Neural cell (in vitro differentiated cells): ENCODE measurements around the gene ZNF428. TPM values are rescaled to one million over a fixed set of nuclear protein-coding genes. Genes with fewer than 3 reads are reported as not detected.
"Not testable (repeated sequence)": the region's sequence is repeated elsewhere in the genome, so short reads cannot be mapped to it uniquely, and the experiment has no call there.

Experiments used
- H2AFZ ChIP-seq: fragments of 200-600, 300-800 bp; sonication (generic), shearing (Covaris generic); 2 replicates; pipeline ENCODE4 v1.6.0; 2014; ENCODE audit warnings: low read depth, mild to moderate bottlenecking, antibody characterized with exemption, low read length, moderate library complexity
- H3F3A ChIP-seq: fragments of 200-600 bp; shearing (Covaris generic); 2 replicates; pipeline ENCODE4 v1.6.1; 2016; ENCODE audit warnings: mild to moderate bottlenecking, moderate library complexity, mixed read lengths, antibody characterized with exemption, low read length; ENCODE audit not compliant: insufficient read depth, poor library complexity, severe bottlenecking
- H3K27ac ChIP-seq: fragments of 200-600, 300-800 bp; sonication (generic), shearing (Covaris generic); 2 replicates; pipeline ENCODE4 v1.5.1; 2014; ENCODE audit warnings: mild to moderate bottlenecking, low read length, moderate library complexity
- H3K27me3 ChIP-seq: fragments of 300-800, 200-600 bp; sonication (generic), shearing (Covaris generic); 2 replicates; pipeline ENCODE4 v1.6.0; 2014; ENCODE audit warnings: mild to moderate bottlenecking, low read depth, low read length, moderate library complexity; ENCODE audit not compliant: insufficient read depth
- H3K36me3 ChIP-seq: fragments of 300-800, 200-600 bp; sonication (generic), shearing (Covaris generic); 2 replicates; pipeline ENCODE4 v1.5.1; 2014; ENCODE audit warnings: mild to moderate bottlenecking, antibody characterized with exemption, low read length, moderate library complexity; ENCODE audit not compliant: insufficient read depth
- H3K4me2 ChIP-seq: fragments of 300-800, 200-600 bp; sonication (generic), shearing (Covaris generic); 2 replicates; pipeline ENCODE4 v1.6.0; 2014; ENCODE audit warnings: mild to moderate bottlenecking, low read length
- H3K4me3 ChIP-seq: fragments of 300-800, 200-600 bp; sonication (generic), shearing (Covaris generic); 2 replicates; pipeline ENCODE4 v1.5.1; 2014; ENCODE audit warnings: mild to moderate bottlenecking, low read length, moderate library complexity
- H3K79me2 ChIP-seq: fragments of 200-600 bp; shearing (Covaris generic); replicated peaks from 2 replicates; pipeline ENCODE4 v1.6.0; 2014; ENCODE audit warnings: mild to moderate bottlenecking, low read length, moderate library complexity; ENCODE audit not compliant: insufficient read depth
- H3K9ac ChIP-seq: fragments of 300-800, 200-600 bp; sonication (generic), shearing (Covaris generic); 2 replicates; pipeline ENCODE4 v1.6.1; 2016; ENCODE audit warnings: mild to moderate bottlenecking, low read length, mixed read lengths
- H3K9me2 ChIP-seq: fragments of 200-600 bp; shearing (Covaris generic); 2 replicates; pipeline ENCODE4 v1.6.1; 2016; ENCODE audit warnings: mild to moderate bottlenecking, low read length, mixed read lengths; ENCODE audit not compliant: insufficient read depth
- H3K9me3 ChIP-seq: fragments of 200-600, 300-800 bp; sonication (generic), shearing (Covaris generic); 2 replicates; pipeline ENCODE4 v1.6.1; 2016; ENCODE audit warnings: mild to moderate bottlenecking, mixed run types, low read length, moderate library complexity, mixed read lengths
- H4K20me1 ChIP-seq: fragments of 200-600 bp; shearing (Covaris generic); 2 replicates; pipeline ENCODE4 v1.6.1; 2016; ENCODE audit warnings: mild to moderate bottlenecking, mixed run types; ENCODE audit not compliant: insufficient read depth
- EP300 ChIP-seq: fragments of 450-650 bp; conservative IDR thresholded peaks from 2 replicates; pipeline ENCODE4 v1.6.1; 2014; ENCODE audit warnings: antibody characterized with exemption, mild to moderate bottlenecking, moderate library complexity; ENCODE audit not compliant: poor library complexity, severe bottlenecking
- EZH2 ChIP-seq: fragments of 200-600, 300-800 bp; shearing (Covaris generic), sonication (generic); IDR thresholded peaks from 2 replicates; pipeline ENCODE4 v1.6.1; 2014; ENCODE audit warnings: antibody characterized with exemption, low read length, borderline replicate concordance, mild to moderate bottlenecking; ENCODE audit not compliant: insufficient read depth, poor library complexity, severe bottlenecking
- MXI1 ChIP-seq: fragments of 450-650 bp; conservative IDR thresholded peaks from 2 replicates; pipeline ENCODE4 v1.6.1; 2014; ENCODE audit warnings: antibody characterized with exemption, mild to moderate bottlenecking; ENCODE audit not compliant: poor library complexity, severe bottlenecking
- POLR2AphosphoS5 ChIP-seq: IDR thresholded peaks from 2 replicates; pipeline ENCODE4 v1.6.1; 2012
- RAD21 ChIP-seq: fragments of 450-650 bp; conservative IDR thresholded peaks from 2 replicates; pipeline ENCODE4 v1.6.1; 2014; ENCODE audit warnings: antibody characterized with exemption, mild to moderate bottlenecking, moderate library complexity
- SMC3 ChIP-seq: fragments of 450-650 bp; conservative IDR thresholded peaks from 2 replicates; pipeline ENCODE4 v1.6.1; 2014; ENCODE audit warnings: antibody characterized with exemption, mild to moderate bottlenecking, moderate library complexity; ENCODE audit not compliant: poor library complexity
- TAF1 ChIP-seq: IDR thresholded peaks from 2 replicates; pipeline ENCODE4 v1.6.1; 2012; ENCODE audit warnings: low read depth
- polyA plus RNA-seq: library from polyadenylated mRNA; depleted of rRNA; stranded (reverse); fragments of >200 nt; gene quantifications from 2 replicates; pipeline ENCODE4 v1.2.3, GENCODE V29; 2014
- TF ChIP-seq, protein P1 (sequence below): fragments of 450-650 bp; IDR thresholded peaks from 2 replicates; pipeline ENCODE4 v1.5.1; 2014; ENCODE audit warnings: antibody characterized with exemption, mild to moderate bottlenecking, moderate library complexity; ENCODE audit not compliant: poor library complexity, severe bottlenecking
- TF ChIP-seq, protein P2 (sequence below): IDR thresholded peaks from 2 replicates; pipeline ENCODE4 v1.6.1; 2012; ENCODE audit warnings: borderline replicate concordance

ZNF428 gene
- polyA plus RNA-seq, 1 donor from 2014 or later, result 1,008 TPM

DNA sequence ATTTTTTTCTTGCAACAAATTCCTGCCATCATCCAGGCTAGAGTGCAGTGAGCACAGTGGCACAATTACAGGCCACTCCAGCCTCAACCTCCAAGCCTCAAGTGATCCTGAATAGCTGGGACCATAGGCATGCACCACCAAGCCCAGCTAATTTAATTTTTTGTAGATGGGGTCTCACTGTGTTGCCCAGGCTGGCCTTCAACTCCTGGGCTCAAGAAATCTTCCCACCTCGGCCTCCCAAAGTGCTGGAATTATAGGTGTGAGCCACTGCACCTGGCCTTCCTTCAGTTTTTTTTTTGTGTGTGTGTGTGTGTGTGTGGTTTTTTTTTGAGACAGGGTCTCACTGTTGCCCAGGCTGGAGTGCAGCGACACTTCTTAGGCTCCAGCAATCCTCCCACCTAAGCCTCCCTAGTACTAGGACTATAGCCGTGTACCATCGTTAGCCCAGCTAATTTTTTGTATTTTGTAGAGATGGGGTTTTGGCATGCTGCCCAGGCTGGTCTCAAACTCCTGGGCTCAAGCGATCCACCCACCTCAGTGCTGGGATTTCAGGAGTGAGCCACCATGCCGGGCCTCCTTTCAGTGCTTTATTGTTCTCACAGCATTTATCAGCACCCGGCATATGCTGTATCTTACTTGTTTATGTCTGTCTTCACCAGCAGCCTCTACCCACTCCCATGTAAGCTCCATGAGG, 13.4 kb downstream of the ZNF428 start:
- Histone ChIP-seq H3K9me3 (no peaks in the 10 kb centered on the region), H3F3A (no peaks in the 10 kb centered on the region), H3K9ac (no peak overlapping the region), H3K79me2 (no peaks in the 10 kb centered on the region), H3K4me3 (no peak overlapping the region), H3K9me2 (no peaks in the 10 kb centered on the region), H3K4me2 (no peak overlapping the region), H3K36me3 (no peaks in the 10 kb centered on the region), H3K27ac (no peak overlapping the region), H4K20me1 (no peaks in the 10 kb centered on the region), H2AFZ (no peak overlapping the region), H3K27me3 (no peaks in the 10 kb centered on the region)
- TF ChIP-seq, protein P1, sequence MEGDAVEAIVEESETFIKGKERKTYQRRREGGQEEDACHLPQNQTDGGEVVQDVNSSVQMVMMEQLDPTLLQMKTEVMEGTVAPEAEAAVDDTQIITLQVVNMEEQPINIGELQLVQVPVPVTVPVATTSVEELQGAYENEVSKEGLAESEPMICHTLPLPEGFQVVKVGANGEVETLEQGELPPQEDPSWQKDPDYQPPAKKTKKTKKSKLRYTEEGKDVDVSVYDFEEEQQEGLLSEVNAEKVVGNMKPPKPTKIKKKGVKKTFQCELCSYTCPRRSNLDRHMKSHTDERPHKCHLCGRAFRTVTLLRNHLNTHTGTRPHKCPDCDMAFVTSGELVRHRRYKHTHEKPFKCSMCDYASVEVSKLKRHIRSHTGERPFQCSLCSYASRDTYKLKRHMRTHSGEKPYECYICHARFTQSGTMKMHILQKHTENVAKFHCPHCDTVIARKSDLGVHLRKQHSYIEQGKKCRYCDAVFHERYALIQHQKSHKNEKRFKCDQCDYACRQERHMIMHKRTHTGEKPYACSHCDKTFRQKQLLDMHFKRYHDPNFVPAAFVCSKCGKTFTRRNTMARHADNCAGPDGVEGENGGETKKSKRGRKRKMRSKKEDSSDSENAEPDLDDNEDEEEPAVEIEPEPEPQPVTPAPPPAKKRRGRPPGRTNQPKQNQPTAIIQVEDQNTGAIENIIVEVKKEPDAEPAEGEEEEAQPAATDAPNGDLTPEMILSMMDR, result no peak
- TF ChIP-seq, protein P2, sequence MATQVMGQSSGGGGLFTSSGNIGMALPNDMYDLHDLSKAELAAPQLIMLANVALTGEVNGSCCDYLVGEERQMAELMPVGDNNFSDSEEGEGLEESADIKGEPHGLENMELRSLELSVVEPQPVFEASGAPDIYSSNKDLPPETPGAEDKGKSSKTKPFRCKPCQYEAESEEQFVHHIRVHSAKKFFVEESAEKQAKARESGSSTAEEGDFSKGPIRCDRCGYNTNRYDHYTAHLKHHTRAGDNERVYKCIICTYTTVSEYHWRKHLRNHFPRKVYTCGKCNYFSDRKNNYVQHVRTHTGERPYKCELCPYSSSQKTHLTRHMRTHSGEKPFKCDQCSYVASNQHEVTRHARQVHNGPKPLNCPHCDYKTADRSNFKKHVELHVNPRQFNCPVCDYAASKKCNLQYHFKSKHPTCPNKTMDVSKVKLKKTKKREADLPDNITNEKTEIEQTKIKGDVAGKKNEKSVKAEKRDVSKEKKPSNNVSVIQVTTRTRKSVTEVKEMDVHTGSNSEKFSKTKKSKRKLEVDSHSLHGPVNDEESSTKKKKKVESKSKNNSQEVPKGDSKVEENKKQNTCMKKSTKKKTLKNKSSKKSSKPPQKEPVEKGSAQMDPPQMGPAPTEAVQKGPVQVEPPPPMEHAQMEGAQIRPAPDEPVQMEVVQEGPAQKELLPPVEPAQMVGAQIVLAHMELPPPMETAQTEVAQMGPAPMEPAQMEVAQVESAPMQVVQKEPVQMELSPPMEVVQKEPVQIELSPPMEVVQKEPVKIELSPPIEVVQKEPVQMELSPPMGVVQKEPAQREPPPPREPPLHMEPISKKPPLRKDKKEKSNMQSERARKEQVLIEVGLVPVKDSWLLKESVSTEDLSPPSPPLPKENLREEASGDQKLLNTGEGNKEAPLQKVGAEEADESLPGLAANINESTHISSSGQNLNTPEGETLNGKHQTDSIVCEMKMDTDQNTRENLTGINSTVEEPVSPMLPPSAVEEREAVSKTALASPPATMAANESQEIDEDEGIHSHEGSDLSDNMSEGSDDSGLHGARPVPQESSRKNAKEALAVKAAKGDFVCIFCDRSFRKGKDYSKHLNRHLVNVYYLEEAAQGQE, result no peak
- no peak for TF ChIP-seq EZH2
- TF ChIP-seq TAF1, result no peak
- no peak for TF ChIP-seq MXI1
- no peak for TF ChIP-seq EP300
- no peak for TF ChIP-seq SMC3
- no peak for TF ChIP-seq POLR2AphosphoS5
- TF ChIP-seq RAD21, result no peak

DNA sequence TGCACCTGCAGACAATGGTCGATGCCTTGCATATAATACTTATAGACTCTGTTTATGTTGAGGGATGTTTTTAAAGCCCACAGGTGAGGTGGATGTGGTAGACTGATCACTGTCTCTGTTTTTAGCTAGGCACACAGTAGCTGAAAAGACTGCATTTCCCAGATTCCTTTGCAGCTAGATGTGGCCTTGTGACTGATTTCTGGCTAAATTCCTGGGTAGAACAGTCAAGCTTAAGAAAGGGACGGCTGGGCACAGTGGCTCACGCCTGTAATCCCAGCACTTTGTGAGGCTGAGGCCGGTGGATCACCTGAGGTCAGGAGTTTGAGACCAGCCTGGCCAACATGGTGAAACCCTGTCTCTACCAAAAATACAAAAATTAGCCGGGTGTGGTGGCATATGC, 19.1 kb downstream of the ZNF428 start:
- not testable (repeated sequence) for H3K9me2 ChIP-seq, H3F3A ChIP-seq, H3K9me3 ChIP-seq, H3K9ac ChIP-seq, H3K4me3 ChIP-seq, H4K20me1 ChIP-seq, H3K4me2 ChIP-seq, H3K27me3 ChIP-seq, H3K36me3 ChIP-seq, H2AFZ ChIP-seq, H3K27ac ChIP-seq
- peaks cover 19% of the 10 kb centered on the region for H3K79me2 ChIP-seq
